Activated T-helper 1 cell treated with anti-CD3 and anti-CD28 coated beads, Interleukin-2, amount 50 U/mL, for 16 hours (primary cell): ENCODE data around the gene TCF7L2.

ENCODE experiments used
- DNase-seq, 2 donors: peaks; one replicate each; pipeline ENCODE4 v3.0.0-alpha.2; 2020; ENCODE audit warnings: low read depth in 1 of 2, low spot score in 1 of 2

Gene TCF7L2

GRCh38 chr10:113139699-113140098, 189.7 kb downstream of the TCF7L2 start:
- no peak for DNase-seq

GRCh38 chr10:113140143-113141011, 190.3 kb downstream of the TCF7L2 start:
- DNase-seq = no peak

DNA sequence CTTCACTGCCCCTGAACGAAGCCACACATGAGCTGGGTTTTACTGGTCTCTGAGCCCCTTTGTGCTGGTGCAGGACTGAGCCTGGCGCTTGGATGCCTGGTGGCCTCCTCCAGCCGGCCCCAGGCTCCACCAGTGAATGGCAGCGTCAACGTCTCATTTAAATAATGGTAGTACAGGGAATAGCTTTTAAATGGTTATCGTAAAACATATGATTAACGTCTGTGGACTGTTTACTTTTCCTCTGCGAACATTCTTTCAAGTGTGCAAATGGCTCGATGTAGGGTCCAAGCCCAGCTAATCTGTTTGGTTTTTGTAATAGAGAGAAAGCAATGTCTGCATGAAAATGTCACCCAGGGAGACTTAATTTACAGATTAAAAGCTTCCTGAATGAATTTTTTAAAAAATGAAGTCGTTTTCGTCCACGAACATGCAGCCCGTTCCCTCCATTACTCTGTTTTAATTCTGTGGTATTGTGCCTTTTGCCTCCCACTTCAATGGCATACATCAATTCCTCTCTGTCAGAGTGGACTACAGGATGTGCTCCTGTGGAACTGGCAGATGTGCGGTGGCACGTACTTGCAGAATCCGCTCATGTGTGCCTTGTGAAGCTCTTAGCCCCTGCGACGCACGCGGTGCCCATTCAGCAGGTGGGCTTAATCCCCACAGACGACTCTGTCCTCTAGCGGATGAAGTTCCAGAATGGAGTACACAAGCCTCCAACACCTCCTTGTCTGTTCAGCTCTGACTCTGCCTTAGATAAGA, 192.7 kb downstream of the TCF7L2 start:
- DNase-seq = no peak

- no peak for DNase-seq
Observed at GRCh38 chr10:113144576-113144975, 194.5 kb downstream of the TCF7L2 start.

- DNase-seq = no peak
Observed at GRCh38 chr10:113148071-113148825, 198.2 kb downstream of the TCF7L2 start.

DNA sequence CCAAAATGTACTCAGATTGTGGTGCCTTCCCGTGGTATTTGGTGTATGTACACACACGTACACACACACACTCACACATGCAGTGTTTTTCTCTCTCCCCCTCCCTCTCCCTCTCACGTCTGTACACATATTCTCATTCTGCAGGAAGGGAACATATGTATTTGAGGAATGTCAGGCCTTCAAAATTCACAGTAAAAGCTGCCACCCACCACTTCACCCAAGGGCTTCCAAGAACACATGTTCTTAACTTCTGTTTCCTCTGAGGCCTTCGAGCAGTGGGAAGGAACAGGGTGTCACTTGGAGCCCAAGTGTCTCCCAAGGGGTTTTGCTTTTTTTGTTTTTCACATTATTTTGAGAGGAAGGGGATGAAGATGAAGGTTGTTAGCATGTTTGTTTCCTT, 198.9 kb downstream of the TCF7L2 start:
- DNase-seq = no peak

DNA sequence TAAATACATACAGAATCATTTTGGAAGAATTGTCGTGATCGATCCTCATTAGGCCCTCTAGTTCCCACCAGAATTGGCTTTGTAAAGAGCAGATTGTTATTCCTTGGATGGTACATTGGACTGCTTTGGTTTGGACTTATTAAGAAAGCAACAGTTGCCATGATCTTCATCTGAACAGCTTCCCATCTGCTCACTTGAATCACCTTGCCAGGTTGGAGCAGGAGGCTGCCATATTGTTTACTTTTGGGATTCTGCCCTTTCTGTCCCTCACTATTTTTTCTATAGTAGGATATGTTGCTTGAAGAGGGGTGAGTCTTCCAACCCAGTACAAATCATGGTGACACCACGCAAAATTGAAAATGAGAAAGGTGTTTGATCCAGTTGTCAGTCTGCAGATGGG, 199.6 kb downstream of the TCF7L2 start:
- DNase-seq = no peak

- DNase-seq = no peak
Observed at GRCh38 chr10:113151190-113151666, 201.2 kb downstream of the TCF7L2 start.

- no peak for DNase-seq
Observed at GRCh38 chr10:113153493-113154102, 203.6 kb downstream of the TCF7L2 start.

DNA sequence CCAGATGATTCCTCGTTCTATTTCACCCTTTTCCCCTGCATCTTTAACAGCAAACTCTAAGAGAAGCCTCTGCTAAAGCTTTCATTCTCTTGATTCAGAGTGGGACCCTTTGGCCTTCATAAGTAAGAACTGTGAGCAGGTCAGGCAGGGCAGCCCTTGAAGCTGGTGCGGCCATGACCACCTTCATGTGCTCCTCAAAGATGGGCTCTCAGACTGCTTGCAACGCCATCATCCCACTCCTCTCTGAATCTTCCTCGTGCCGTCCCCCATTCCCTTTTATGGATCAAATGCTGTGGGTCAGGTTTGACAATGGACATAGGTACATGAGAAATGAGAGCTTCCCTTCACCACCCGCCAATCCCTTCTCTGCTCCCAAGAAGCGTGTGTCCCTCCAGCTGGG, 207.4 kb downstream of the TCF7L2 start:
- no peak for DNase-seq

DNA sequence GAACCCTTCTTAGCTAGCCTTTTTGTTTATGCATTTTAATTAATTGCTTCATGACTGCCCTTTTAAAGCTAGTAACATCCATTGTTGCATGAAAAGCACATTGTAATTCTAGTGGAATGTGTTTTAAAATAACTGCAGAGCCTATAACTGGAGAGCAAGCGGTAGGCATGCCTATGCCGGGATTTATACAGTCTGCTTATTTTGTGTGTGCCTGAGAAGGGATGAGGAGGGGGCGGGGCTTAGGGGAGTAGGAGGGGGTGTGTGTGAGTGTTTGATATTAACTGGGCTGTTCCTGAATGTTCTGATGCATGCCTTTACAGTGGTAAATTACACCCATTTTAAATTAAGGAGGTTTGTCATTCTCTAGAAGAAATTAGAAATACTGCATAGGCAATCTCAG, 208.1 kb downstream of the TCF7L2 start:
- DNase-seq = no peak

- no peak for DNase-seq
Observed at GRCh38 chr10:113159563-113159962, 209.5 kb downstream of the TCF7L2 start.

- DNase-seq = no peak
Observed at GRCh38 chr10:113160641-113161040, 210.6 kb downstream of the TCF7L2 start.

DNA sequence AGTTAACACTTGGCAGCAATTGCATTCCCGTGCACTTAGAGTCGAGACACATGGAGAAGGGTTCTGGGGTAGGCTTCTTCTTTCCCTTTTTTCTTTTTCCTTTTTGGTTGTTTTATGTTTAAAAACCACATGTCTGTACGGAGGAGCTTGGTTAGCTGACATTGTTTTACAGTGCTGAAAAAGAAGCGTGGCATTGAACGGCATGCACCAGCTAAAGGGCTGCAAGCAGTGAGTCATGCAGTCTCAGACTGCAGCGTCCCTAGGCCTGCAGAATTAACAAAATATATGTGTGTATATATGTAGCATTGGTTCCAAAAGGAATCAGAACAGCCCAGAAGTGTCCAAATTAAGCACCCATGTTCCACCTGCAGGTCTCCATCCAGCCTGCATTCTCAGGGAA, 211.0 kb downstream of the TCF7L2 start:
- DNase-seq = no peak

GRCh38 chr10:113162960-113163359, 212.9 kb downstream of the TCF7L2 start:
- no peak for DNase-seq

GRCh38 chr10:113165673-113166072, 215.6 kb downstream of the TCF7L2 start:
- no peak for DNase-seq

- no peak for DNase-seq
Observed at GRCh38 chr10:113167702-113168101, 217.7 kb downstream of the TCF7L2 start.

- DNase-seq = no peak
Observed at GRCh38 chr10:113168584-113168983, 218.5 kb downstream of the TCF7L2 start.

GRCh38 chr10:113169111-113169510, 219.1 kb downstream of the TCF7L2 start:
- no peak for DNase-seq

- no peak for DNase-seq
Observed at GRCh38 chr10:113169853-113170460, 219.9 kb downstream of the TCF7L2 start.

DNA sequence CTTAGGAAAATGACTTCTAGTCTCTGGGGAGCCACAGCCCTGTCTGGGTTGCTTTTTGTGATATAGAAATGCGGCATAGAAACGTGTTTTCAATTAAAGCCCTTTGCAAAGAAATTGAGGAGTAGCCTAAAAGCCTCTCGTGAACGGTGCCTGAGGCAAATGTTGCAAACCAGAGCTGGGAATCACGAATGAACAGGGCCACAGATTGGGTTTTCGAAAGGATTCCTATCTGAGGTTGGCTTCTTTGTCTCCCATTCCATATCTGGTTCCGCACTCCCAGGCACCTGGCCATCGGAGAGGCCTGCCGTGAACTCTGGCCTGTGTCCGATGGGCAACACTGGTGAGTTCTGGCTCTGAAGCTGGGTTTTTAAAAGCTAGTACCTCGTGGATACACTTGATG, 221.6 kb downstream of the TCF7L2 start:
- DNase-seq = no peak
